Astrocyte (in vitro differentiated cells and primary cell): ENCODE measurements around the gene CPN2. TPM values are rescaled to one million over a fixed set of nuclear protein-coding genes. Genes with fewer than 3 reads are reported as not detected.

Experiments
- DNase-seq: peaks from one replicate; pipeline ENCODE4 v3.0.0-alpha.2; 2010; ENCODE audit warnings: low read depth
- FAIRE-seq: peaks from 2 replicates; lab custom pipeline; 2011; peaks lifted over from hg19 to GRCh38; lab: Jason Lieb, UNC
- H2AFZ ChIP-seq: 2 replicates; pipeline ENCODE4 v1.6.0; 2012; ENCODE audit warnings: low read depth, low read length, inconsistent platforms
- H3K27ac ChIP-seq: 2 replicates; pipeline ENCODE4 v1.5.1; 2011; ENCODE audit warnings: low read depth, low read length, inconsistent platforms
- H3K27me3 ChIP-seq: 2 replicates; pipeline ENCODE4 v1.6.0; 2011; ENCODE audit warnings: low read length, inconsistent platforms; ENCODE audit not compliant: insufficient read depth
- H3K36me3 ChIP-seq: 2 replicates; pipeline ENCODE4 v1.5.1; 2011; ENCODE audit warnings: low read length, inconsistent platforms; ENCODE audit not compliant: insufficient read depth
- H3K4me1 ChIP-seq: 2 replicates; pipeline ENCODE4 v1.5.1; 2011; ENCODE audit warnings: low read length, inconsistent platforms; ENCODE audit not compliant: insufficient read depth
- H3K4me2 ChIP-seq: 2 replicates; pipeline ENCODE4 v1.6.0; 2012; ENCODE audit warnings: low read length, inconsistent platforms
- H3K4me3 ChIP-seq: 2 replicates; pipeline ENCODE4 v1.5.1; 2011; ENCODE audit warnings: low read depth, mild to moderate bottlenecking, low read length, inconsistent platforms; ENCODE audit not compliant: insufficient read depth
- H3K79me2 ChIP-seq: 2 replicates; pipeline ENCODE4 v1.6.0; 2012; ENCODE audit warnings: mild to moderate bottlenecking, low read length, inconsistent platforms; ENCODE audit not compliant: insufficient read depth
- H3K9ac ChIP-seq: 2 replicates; pipeline ENCODE4 v1.6.0; 2012; ENCODE audit warnings: mild to moderate bottlenecking, low read length, inconsistent platforms
- H3K9me3 ChIP-seq: 2 replicates; pipeline ENCODE4 v1.5.1; 2012; ENCODE audit warnings: low read depth, mild to moderate bottlenecking, low read length, inconsistent platforms; ENCODE audit not compliant: insufficient read depth
- H4K20me1 ChIP-seq: 2 replicates; pipeline ENCODE4 v1.6.0; 2012; ENCODE audit warnings: low read length, inconsistent platforms; ENCODE audit not compliant: insufficient read depth
- H3K27ac Mint-ChIP-seq: one replicate; pipeline ENCODE4 v1.8.0; 2021; ENCODE audit warnings: mild to moderate bottlenecking, mixed read lengths; ENCODE audit not compliant: unreplicated experiment
- H3K27me3 Mint-ChIP-seq: one replicate; pipeline ENCODE4 v1.8.0; 2021; ENCODE audit warnings: low read depth, mixed read lengths; ENCODE audit not compliant: unreplicated experiment
- H3K36me3 Mint-ChIP-seq: one replicate; pipeline ENCODE4 v1.8.0; 2021; ENCODE audit warnings: low read depth, mixed read lengths; ENCODE audit not compliant: unreplicated experiment
- H3K4me1 Mint-ChIP-seq: one replicate; pipeline ENCODE4 v1.8.0; 2021; ENCODE audit warnings: low read depth, mixed read lengths; ENCODE audit not compliant: unreplicated experiment
- H3K4me3 Mint-ChIP-seq: one replicate; pipeline ENCODE4 v1.8.0; 2021; ENCODE audit warnings: mild to moderate bottlenecking, moderate library complexity, mixed read lengths; ENCODE audit not compliant: unreplicated experiment
- H3K9me3 Mint-ChIP-seq: one replicate; pipeline ENCODE4 v1.8.0; 2021; ENCODE audit warnings: mild to moderate bottlenecking, mixed read lengths; ENCODE audit not compliant: unreplicated experiment
- EZH2 ChIP-seq: IDR thresholded peaks from 2 replicates; pipeline ENCODE4 v1.6.1; 2012; ENCODE audit warnings: mild to moderate bottlenecking, low read length, inconsistent platforms; ENCODE audit not compliant: insufficient read depth
- total RNA-seq: library from RNA; stranded (reverse); gene quantifications from 2 replicates; pipeline ENCODE4 v1.2.1, GENCODE V29; 2021
- TF ChIP-seq, protein P1 (sequence below): IDR thresholded peaks from 2 replicates; pipeline ENCODE4 v1.5.1; 2011; ENCODE audit warnings: low read depth, mild to moderate bottlenecking, inconsistent platforms, low read length, moderate library complexity; ENCODE audit not compliant: insufficient read depth

The CPN2 gene
- total RNA-seq, 1 donor from 2014 or later = not detected

DNA sequence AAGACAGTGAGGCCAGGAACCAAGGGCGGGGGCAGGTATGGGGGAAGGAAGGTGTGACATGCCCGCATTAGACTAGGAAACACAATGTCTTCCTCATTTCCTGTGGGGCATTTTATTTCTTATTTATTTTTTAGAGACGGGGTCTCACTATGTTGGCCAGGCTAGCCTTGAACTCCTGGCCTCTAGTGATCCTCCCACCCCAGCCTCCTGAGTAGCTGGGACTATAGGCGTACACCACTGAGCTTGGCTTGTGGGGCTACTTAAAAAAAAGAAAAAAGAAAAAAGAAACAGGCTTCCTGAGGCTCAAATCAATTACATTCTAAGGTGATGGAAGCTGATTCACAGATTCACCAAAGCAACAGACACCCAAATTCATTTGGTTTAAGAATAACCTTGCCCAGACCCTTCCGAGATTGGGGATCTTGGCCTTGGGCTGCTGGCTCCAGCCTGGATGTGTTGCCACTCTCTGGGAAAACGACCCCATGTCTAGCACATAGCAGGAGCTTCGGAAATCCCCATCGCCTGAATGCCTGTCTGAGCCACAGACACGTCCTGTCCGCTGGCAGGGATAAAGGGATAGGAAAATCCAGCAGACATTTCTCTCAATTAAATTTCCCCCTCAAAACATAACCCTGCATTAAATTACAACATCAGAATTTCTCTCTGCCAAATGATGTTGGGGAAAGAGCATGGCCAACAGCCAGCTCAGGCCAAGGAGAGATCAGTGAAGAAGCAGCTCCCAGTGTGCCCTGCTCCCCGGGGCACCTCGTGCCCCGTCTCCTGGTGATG, 13.0 kb downstream of the CPN2 start:
- H3K9ac ChIP-seq = no peak overlapping the region
- TF ChIP-seq, protein P1, sequence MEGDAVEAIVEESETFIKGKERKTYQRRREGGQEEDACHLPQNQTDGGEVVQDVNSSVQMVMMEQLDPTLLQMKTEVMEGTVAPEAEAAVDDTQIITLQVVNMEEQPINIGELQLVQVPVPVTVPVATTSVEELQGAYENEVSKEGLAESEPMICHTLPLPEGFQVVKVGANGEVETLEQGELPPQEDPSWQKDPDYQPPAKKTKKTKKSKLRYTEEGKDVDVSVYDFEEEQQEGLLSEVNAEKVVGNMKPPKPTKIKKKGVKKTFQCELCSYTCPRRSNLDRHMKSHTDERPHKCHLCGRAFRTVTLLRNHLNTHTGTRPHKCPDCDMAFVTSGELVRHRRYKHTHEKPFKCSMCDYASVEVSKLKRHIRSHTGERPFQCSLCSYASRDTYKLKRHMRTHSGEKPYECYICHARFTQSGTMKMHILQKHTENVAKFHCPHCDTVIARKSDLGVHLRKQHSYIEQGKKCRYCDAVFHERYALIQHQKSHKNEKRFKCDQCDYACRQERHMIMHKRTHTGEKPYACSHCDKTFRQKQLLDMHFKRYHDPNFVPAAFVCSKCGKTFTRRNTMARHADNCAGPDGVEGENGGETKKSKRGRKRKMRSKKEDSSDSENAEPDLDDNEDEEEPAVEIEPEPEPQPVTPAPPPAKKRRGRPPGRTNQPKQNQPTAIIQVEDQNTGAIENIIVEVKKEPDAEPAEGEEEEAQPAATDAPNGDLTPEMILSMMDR = no peak
- no peak for TF ChIP-seq EZH2
- H3K27ac ChIP-seq = no peak overlapping the region
- H3K27ac Mint-ChIP-seq = no peak overlapping the region
- H3K4me2 ChIP-seq = no peak overlapping the region
- peaks cover 5% of the 10 kb centered on the region for H3K27me3 ChIP-seq
- no peak overlapping the region for H2AFZ ChIP-seq
- H3K4me1 Mint-ChIP-seq = peaks cover 1% of the 10 kb centered on the region
- no peak overlapping the region for H3K4me3 ChIP-seq
- FAIRE-seq = no peak
- DNase-seq = no peak
- no peaks in the 10 kb centered on the region for H4K20me1 ChIP-seq
- no peaks in the 10 kb centered on the region for H3K36me3 Mint-ChIP-seq
- H3K4me1 ChIP-seq = peaks cover 5% of the 10 kb centered on the region
- peaks cover 42% of the 10 kb centered on the region for H3K27me3 Mint-ChIP-seq
- H3K9me3 ChIP-seq = no peaks in the 10 kb centered on the region
- H3K36me3 ChIP-seq = no peaks in the 10 kb centered on the region
- no peaks in the 10 kb centered on the region for H3K9me3 Mint-ChIP-seq
- no peak overlapping the region for H3K4me3 Mint-ChIP-seq
- no peaks in the 10 kb centered on the region for H3K79me2 ChIP-seq

DNA sequence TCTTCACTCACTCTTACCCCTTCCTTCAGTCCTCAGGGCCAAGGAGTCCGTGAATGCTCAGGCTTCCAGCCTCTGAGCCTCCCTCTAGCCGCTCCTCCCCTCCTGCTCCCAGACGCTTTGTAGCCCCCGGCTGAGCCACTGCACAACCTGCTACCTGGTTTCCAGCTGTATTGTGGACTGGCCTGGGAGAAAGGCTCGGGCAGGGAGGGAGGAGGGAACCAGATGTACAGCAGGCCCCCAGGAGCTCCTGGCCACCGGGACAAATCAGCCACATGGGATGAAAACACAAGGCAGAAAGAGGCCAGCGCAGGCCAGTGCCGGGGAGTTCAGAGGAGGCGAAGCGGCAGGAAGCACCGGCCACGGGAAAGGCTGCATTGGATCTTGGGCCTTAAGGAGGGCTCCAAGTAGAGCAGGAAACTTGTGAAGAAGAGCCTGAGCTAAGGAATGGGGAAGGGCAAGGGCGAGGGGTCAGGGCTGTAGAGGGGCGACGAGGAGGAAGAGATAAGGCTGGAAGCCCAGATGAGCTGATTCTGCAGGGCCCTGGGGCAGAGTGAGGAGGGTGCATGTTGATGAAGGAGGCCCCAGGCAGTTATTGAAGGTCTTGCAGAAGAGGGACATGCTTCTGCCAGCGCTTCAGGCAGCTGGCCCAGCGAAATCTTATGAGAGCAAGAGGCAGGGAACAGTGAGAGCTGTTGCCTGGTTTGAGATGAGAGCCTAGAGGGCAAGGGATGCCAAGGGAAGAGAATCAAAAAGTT, 14.3 kb downstream of the CPN2 start:
- no peaks in the 10 kb centered on the region for H4K20me1 ChIP-seq
- no peaks in the 10 kb centered on the region for H3K36me3 ChIP-seq
- TF ChIP-seq EZH2 = no peak
- TF ChIP-seq, protein P1 = no peak
- Mint-ChIP-seq H3K4me1 (peaks cover 6% of the 10 kb centered on the region), H3K36me3 (no peaks in the 10 kb centered on the region), H3K4me3 (no peak overlapping the region), H3K27me3 (peaks cover 40% of the 10 kb centered on the region), H3K27ac (no peak overlapping the region), H3K9me3 (no peaks in the 10 kb centered on the region)
- H3K9ac ChIP-seq = no peak overlapping the region
- DNase-seq (no peak), FAIRE-seq (no peak)
- H3K4me2 ChIP-seq = no peak overlapping the region
- H3K4me3 ChIP-seq = no peak overlapping the region
- H3K79me2 ChIP-seq = no peaks in the 10 kb centered on the region
- peaks cover 5% of the 10 kb centered on the region for H3K4me1 ChIP-seq
- no peak overlapping the region for H3K27ac ChIP-seq
- no peaks in the 10 kb centered on the region for H3K27me3 ChIP-seq
- H2AFZ ChIP-seq = no peak overlapping the region
- no peaks in the 10 kb centered on the region for H3K9me3 ChIP-seq
